Activated T-cell treated with anti-CD3 and anti-CD28 coated beads for 4 hours (primary cell): ENCODE data around the gene FAM53B.
"Not testable (repeated sequence)": the region's sequence is repeated elsewhere in the genome, so short reads cannot be mapped to it uniquely, and the experiment has no call there.

Experiments
- DNase-seq: peaks from one replicate; pipeline ENCODE4 v3.0.0-alpha.2; 2020

FAM53B gene

DNA sequence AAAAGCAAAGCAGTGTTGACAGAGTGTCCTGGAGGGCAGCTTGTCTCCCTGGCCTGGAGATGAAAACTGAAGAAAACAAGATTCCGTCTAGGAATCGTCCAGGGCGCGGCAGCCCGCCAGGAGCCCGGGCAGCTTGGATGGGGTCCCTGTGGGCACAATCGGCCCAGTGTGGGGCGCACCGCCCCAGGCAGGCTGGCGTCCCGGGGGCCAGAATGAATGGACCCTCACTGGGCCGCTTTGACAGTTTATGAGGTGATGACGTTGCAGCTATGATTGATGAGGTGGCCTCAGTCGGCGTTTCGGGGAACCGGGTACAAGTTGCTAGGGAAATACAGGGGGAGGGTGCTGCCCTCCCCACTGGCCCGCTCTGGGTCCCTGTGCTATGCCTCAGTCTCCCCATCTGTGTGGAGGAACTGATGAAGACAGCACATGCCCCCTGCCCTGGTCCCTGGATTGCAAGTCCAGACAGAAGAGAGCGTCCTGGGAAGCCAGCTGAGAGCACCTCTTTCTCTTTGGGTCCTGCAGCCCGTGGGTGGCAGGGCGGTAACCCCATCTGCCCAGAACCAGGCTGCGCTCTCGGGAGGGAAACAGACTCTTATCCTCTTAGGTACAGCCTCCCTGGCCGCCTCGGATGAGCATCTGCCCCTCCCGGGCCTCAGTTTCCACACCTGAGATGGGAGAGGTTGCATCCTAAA lies 151.3 kb downstream of the FAM53B start:
- no peak for DNase-seq

- DNase-seq: no peak
Measured at GRCh38 chr10:124592101-124592500, 152.1 kb downstream of the FAM53B start.

GRCh38 chr10:124591123-124591495 lies 153.1 kb downstream of the FAM53B start:
- no peak for DNase-seq

GRCh38 chr10:124590216-124591122 lies 153.7 kb downstream of the FAM53B start:
- no peak for DNase-seq

DNA sequence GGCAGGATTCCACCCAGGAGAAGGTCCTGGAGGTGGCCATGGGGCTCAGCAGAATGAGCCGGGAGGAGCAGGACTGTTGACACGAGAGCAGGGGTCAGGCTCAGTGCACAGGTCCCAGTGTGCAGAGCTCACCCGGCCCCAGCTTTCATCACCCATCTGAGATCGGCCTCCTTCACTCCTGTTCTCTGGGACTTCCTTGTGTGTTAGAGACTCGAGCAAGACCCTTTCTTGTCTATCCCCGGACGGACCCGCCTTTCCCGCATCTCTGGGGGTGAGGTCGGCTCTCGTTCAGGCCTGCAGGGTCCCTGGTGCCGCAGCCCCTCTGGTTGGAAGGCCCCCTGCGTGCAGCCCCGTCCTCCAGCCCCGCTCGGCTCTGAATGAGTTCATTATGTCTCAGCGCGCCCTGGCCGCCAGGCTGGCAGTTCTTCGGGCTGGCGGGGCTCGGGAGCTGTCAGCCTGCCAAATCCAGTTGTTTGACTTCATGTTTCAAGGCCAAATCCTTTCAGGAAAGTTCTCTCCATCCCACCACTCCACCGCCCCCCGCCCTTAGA lies 154.6 kb downstream of the FAM53B start:
- no peak for DNase-seq

DNA sequence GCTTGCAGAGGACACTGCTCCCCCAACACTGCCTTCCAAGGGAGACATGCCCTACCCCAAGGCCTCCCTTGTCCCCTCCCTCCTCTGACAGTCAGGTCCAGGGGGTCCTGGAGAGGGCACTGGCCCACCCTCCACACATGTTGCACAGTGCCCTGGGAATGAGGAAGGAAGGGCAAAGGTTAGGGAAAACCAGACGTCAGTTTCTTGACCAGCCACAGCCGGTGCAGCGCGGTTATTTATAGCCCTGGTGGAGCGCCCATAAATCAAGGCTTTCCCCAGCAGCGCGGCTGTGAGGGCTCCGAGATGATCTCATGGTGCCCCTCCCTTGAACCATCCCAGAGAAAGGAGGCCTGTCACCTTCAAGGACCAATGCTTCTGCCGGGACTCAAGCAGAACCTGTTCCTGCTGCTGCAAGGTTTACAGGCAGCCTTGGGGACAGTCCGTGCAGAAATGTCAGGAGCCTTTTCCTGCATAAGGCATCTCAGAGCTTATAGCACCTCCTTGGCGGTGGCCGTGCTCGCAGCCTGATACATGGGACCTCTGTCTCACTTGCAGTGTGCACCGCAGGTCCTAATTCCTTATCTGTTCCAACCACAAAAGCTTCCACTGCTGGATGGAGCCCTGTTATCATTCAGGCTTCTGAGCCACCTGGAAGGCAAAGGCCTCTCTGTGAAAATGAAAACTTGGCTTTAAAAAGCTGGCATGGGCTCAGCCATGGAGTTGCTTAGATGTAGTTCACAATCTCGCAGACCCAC lies 155.3 kb downstream of the FAM53B start:
- DNase-seq: no peak

GRCh38 chr10:124588341-124588735 lies 155.8 kb downstream of the FAM53B start:
- not testable (repeated sequence) for DNase-seq

GRCh38 chr10:124587811-124588211 lies 156.4 kb downstream of the FAM53B start:
- no peak for DNase-seq

- no peak for DNase-seq
Measured at GRCh38 chr10:124586142-124586541, 158.0 kb downstream of the FAM53B start.

GRCh38 chr10:124579011-124579399 lies 165.2 kb downstream of the FAM53B start:
- no peak for DNase-seq

GRCh38 chr10:124578231-124579010 lies 165.8 kb downstream of the FAM53B start:
- no peak for DNase-seq

DNA sequence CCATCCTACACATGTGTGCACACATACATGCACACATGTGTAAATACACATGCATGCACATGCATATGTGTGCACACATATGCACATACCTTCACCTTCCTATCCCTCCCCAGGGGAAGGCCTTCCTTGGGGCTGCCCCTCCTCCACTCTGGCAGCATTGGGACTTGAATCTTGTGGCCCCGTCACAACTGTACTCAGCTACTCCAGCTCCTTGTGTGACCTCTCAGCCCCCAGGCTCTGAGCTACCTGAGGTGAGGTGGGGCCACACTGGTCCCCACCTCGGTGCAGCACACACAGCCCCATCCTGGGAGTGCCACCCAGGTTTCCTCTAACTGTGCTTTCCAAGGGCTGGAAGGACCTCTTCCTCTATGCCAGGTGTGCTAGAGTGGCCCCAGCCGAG lies 166.5 kb downstream of the FAM53B start:
- DNase-seq: no peak

DNA sequence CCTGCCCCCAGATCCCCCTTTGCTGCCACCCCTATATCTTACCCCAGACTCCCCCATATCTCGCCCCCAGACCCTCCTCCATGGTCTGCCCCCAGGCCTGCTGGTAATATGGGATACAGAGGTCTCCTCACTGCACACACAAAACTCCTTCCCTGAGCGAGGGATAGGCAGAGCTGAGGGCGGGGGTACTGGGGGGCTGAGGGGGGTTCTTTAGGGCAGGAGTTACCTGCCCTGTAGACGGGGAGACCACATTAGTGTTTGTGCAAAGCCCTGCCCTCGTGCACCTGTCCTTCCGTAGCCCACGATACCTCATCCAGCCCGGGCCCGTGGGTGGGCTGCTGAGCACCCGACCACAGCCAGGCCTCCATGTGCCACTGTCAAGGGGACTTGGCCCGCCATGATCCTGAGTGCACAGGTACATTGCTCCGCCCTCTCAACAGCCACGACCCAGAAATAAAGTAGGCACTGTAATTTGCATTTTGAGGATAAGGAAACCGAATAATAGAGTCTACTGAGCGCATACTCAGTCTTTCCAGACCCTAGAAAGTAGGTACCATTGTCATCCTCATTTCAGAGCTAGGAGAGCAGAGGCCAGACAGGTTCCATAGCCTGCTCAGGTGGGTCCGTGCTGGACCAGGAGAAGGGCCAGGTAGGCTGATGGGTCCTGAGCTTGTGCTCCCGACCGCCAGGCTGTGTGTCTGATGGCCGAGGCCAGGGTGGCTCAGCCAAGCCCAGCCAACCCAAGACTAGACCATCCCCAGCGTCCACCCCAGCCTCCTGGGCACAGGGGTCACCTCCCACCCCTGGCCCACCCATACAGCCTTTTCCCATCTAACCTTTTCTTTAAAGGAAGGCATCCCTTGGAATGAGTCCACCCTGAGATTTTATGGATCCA lies 167.4 kb downstream of the FAM53B start:
- no peak for DNase-seq

DNA sequence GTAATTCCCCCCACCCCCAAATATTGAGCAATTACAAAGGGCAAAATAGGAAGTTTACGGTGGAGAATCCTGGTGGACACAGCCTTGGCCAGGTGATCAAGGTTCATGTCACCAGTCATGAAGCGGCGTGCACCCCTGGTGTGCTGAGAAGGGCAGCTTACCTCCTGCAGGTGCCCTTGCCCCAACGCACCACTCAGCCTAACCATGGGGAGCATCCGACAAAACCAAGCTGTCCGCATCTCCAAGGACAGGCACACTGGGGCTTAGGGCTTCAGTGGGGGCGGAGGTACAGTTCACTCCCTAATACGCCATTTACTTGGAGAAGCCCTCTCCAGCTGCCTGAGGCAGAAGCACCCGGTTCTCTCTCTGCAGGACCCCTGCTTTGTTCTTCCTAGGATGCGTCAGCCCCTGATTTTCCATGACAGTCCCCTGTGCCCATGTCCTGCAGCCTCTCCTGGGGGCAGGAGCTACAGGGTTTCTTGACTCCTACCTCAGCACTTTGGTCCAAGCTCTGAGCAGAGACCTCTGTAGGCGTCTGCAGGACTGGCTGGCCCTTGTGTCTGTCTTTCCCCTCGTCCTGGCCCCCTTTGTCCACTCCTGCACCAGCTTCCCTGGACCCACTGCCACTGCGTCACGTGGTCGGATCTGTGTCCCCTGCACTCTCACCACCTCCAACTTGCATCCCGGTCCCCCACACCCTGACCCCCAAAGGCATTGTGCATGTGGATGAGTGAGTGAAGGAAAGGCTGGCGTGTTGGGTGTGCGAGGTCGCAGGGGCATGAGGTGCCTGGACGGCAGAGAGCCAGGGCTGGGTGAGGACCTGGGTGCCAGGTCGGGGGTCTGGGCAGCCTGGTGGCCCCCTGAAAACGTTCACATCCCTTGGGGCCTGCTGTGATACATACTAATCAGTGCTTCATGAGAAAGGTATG lies 168.8 kb downstream of the FAM53B start:
- DNase-seq: no peak

- DNase-seq: no peak
Measured at GRCh38 chr10:124574456-124575070, 169.6 kb downstream of the FAM53B start.

GRCh38 chr10:124573726-124574455 lies 170.3 kb downstream of the FAM53B start:
- no peak for DNase-seq

- DNase-seq: no peak
Measured at GRCh38 chr10:124572751-124573150, 171.4 kb downstream of the FAM53B start.

GRCh38 chr10:124570646-124571045 lies 173.5 kb downstream of the FAM53B start:
- no peak for DNase-seq
